GM18502 (cell line): ENCODE measurements around the gene ITPR1.

Experiments used
- ATAC-seq: cut with Tn5 transposase; IDR thresholded peaks from one replicate; pipeline ENCODE4 v1.9.1; 2021; ENCODE audit warnings: mild to moderate bottlenecking; ENCODE audit not compliant: unreplicated experiment, poor library complexity

ITPR1 gene

GRCh38 chr3:4856136-4856535, 363.0 kb downstream of the ITPR1 start:
- ATAC-seq = peak; percentile 45

- no peak for ATAC-seq
Observed at GRCh38 chr3:4856564-4856963, 363.4 kb downstream of the ITPR1 start.

GRCh38 chr3:4856986-4857385, 363.8 kb downstream of the ITPR1 start:
- no peak for ATAC-seq

GRCh38 chr3:4859788-4860187, 366.6 kb downstream of the ITPR1 start:
- ATAC-seq = no peak

- no peak for ATAC-seq
Observed at GRCh38 chr3:4862973-4863372, 369.8 kb downstream of the ITPR1 start.

- no peak for ATAC-seq
Observed at GRCh38 chr3:4864503-4864902, 371.4 kb downstream of the ITPR1 start.

GRCh38 chr3:4865714-4866113, 372.6 kb downstream of the ITPR1 start:
- ATAC-seq = no peak

- ATAC-seq = no peak
Observed at GRCh38 chr3:4866866-4867265, 373.7 kb downstream of the ITPR1 start.

GRCh38 chr3:4877173-4877787, 384.1 kb downstream of the ITPR1 start:
- ATAC-seq = no peak

- no peak for ATAC-seq
Observed at GRCh38 chr3:4880850-4881249, 387.7 kb downstream of the ITPR1 start.

- ATAC-seq = no peak
Observed at GRCh38 chr3:4882548-4882947, 389.4 kb downstream of the ITPR1 start.

GRCh38 chr3:4883011-4883410, 389.9 kb downstream of the ITPR1 start:
- ATAC-seq = no peak

GRCh38 chr3:4884888-4885287, 391.7 kb downstream of the ITPR1 start:
- no peak for ATAC-seq

- ATAC-seq = no peak
Observed at GRCh38 chr3:4885316-4885715, 392.2 kb downstream of the ITPR1 start.

- ATAC-seq = no peak
Observed at GRCh38 chr3:4886448-4886847, 393.3 kb downstream of the ITPR1 start.

- no peak for ATAC-seq
Observed at GRCh38 chr3:4887177-4887576, 394.0 kb downstream of the ITPR1 start.

- ATAC-seq = peak; percentile 93
Observed at GRCh38 chr3:4888913-4889846, 396.0 kb downstream of the ITPR1 start.

- no peak for ATAC-seq
Observed at GRCh38 chr3:4889896-4890295, 396.7 kb downstream of the ITPR1 start.

GRCh38 chr3:4894891-4895530, 401.9 kb downstream of the ITPR1 start:
- no peak for ATAC-seq

GRCh38 chr3:4895838-4896237, 402.7 kb downstream of the ITPR1 start:
- no peak for ATAC-seq
